NCI-H146 treated with DMSO at 0.1 percent for 48 hours (cell line): ENCODE data around the gene NOC3L.
"Not testable (repeated sequence)": the region's sequence is repeated elsewhere in the genome, so short reads cannot be mapped to it uniquely, and the experiment has no call there.

Experiments
- DNase-seq: peaks from one replicate; lab custom pipeline; 2025; ENCODE audit not compliant: unreplicated experiment; lab: John Stamatoyannopoulos, UW

The NOC3L gene

GRCh38 chr10:94362360-94363250 lies at the start of gene NOC3L:
NOC3L (minus strand) TSS chr10:94362939; CDS start chr10:94362838, 101 bp downstream.
- DNase-seq: peak; percentile 82

GRCh38 chr10:94412449-94412848 lies 49.7 kb upstream of the NOC3L start:
- DNase-seq: no peak

GRCh38 chr10:94411304-94411703 lies 48.6 kb upstream of the NOC3L start:
- no peak for DNase-seq

GRCh38 chr10:94409021-94409657 lies 46.4 kb upstream of the NOC3L start:
- no peak for DNase-seq

GRCh38 chr10:94407668-94408067 lies 44.9 kb upstream of the NOC3L start:
- DNase-seq: no peak

GRCh38 chr10:94405406-94405805 lies 42.7 kb upstream of the NOC3L start:
- DNase-seq: no peak

- DNase-seq: peak; percentile 68
These were observed 40.9 kb upstream of the NOC3L start for GRCh38 chr10:94403380-94404213.

GRCh38 chr10:94402843-94403379 lies 40.2 kb upstream of the NOC3L start:
- DNase-seq: no peak

- DNase-seq: peak; percentile 96
These were observed 39.6 kb upstream of the NOC3L start, which contains the start of gene TBC1D12 for GRCh38 chr10:94402204-94402842. TBC1D12 (plus strand) TSS chr10:94402541; CDS start chr10:94402614, 73 bp downstream.

- no peak for DNase-seq
These were observed 36.0 kb upstream of the NOC3L start for GRCh38 chr10:94398762-94399161.

GRCh38 chr10:94397549-94398370 lies 35.0 kb upstream of the NOC3L start:
- DNase-seq: no peak

- not testable (repeated sequence) for DNase-seq
These were observed 29.4 kb upstream of the NOC3L start for GRCh38 chr10:94392117-94392516.

- not testable (repeated sequence) for DNase-seq
These were observed 23.0 kb upstream of the NOC3L start for GRCh38 chr10:94385733-94386132.

- DNase-seq: no peak
These were observed 20.8 kb upstream of the NOC3L start for GRCh38 chr10:94383530-94383929.

- DNase-seq: no peak
These were observed 14.1 kb upstream of the NOC3L start for GRCh38 chr10:94376865-94377264.

- no peak for DNase-seq
These were observed 12.6 kb upstream of the NOC3L start for GRCh38 chr10:94375374-94375773.

- no peak for DNase-seq
These were observed 7.8 kb upstream of the NOC3L start for GRCh38 chr10:94370501-94370900.

GRCh38 chr10:94366382-94366781 lies 3.6 kb upstream of the NOC3L start:
- DNase-seq: no peak

GRCh38 chr10:94364482-94364881 lies 1.7 kb upstream of the NOC3L start:
- no peak for DNase-seq

GRCh38 chr10:94363251-94363565 lies 469 bp upstream of the NOC3L start:
- DNase-seq: no peak
